Vagina (tissue), 2 donors: Measurements from ENCODE around the gene SRXN1.

Experiments used
- CTCF ChIP-seq, 3 experiments: fragments of 450-650 bp in 2 of 3; fragments of 200-600 bp in 1 of 3; sonication (generic) in 1 of 3; IDR thresholded peaks; one replicate each; pipeline ENCODE4 v1.5.1; 2017 to 2019; ENCODE audit warnings: antibody characterized with exemption in 3 of 3, mild to moderate bottlenecking in 2 of 3, moderate library complexity in 2 of 3
- POLR2A ChIP-seq, 2 donors: fragments of 450-650 bp; IDR thresholded peaks; one replicate each; pipeline ENCODE4 v1.6.1; 2017; ENCODE audit warnings: antibody characterized with exemption in 2 of 2, mild to moderate bottlenecking in 2 of 2, moderate library complexity in 2 of 2

GRCh38 chr20:646868-647233 is 6.1 kb downstream of the SRXN1 start:
- TF ChIP-seq CTCF (IDR thresholded peaks at IDR 0.05) (no peak), POLR2A (IDR thresholded peaks at IDR 0.05) (no peak)
